GM19025 (cell line): ENCODE data around the gene MTM1.

Source experiments
- ATAC-seq: cut with Tn5 transposase; IDR thresholded peaks from one replicate; pipeline ENCODE4 v1.9.1; 2021; ENCODE audit warnings: mild to moderate bottlenecking, low read depth, moderate library complexity; ENCODE audit not compliant: unreplicated experiment

MTM1 gene

DNA sequence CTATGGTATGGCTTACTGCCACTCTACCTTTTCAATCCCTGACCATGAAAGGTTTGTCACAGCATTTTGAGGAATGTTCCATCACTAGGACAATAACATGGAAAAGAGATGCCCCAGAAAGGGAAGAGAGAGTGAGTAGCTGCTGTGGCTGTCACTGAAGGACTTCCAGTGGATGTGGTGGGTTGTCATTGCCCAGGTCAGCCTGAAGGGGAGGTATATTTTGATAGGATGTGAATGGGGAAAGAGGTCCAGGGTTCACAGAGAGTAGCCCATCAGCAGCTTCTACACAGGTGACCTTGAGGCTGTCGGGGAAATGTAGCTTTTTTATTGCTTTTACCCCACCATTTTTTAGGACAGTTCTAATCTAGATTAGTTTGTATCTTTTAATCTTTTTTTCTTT, 30.8 kb downstream of the MTM1 start:
- ATAC-seq, result no peak

DNA sequence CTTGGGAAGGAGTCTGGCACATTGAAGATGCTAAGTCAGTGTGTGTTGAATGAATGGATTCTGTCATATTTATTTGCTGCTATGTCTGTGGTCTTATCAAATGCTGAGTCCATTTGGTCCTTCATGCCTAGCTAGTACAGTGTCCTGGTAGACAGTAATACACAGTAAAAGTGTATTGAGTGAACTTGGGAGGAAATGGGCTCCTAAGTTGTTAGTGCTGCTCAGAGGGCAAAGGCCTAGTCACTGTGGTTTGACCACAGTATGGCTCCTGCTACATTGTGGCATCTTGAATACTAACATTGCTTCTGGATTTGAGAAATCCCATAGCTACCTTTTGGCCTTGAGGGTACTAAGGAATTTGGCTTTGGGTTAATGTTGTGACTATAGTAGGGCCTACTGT, 33.9 kb downstream of the MTM1 start:
- ATAC-seq, result no peak

DNA sequence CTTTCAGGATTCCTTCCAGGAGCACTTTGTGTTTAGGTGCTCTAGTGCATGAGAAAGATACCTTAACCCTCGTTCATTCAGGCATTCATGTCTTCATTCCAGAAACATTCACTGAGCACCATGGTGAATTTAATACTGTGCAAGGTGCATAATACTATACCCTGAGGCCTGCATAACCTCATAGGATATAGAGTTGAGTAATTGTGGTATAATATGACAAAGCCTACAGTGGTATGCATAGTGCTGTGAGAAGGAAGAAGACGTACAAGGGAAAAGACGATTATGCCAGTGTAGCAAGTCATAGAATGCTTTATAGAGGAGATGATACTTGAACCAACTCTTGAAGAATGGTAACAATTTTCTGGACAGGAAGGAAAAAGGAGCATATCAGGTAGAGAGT, 34.3 kb downstream of the MTM1 start:
- ATAC-seq, result no peak

DNA sequence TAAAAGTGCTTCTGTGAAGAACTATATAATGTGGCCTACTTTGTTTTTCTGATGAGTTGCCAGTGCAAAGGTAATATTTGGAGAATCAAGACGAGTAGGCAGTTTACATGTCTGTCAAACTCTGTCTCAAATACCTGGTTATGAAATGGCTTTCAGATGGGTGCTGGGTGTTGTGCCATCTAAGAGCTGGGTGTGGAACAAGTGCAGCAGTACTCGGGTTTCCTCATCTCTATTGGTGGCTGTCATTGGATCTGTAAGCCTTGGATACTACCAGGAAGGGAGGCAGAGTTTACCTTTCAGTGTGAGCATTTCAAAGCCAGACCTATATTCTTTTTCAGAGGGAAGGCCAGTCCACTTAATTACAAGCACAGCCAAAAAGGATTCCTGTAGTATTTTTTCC, 37.2 kb downstream of the MTM1 start:
- no peak for ATAC-seq

DNA sequence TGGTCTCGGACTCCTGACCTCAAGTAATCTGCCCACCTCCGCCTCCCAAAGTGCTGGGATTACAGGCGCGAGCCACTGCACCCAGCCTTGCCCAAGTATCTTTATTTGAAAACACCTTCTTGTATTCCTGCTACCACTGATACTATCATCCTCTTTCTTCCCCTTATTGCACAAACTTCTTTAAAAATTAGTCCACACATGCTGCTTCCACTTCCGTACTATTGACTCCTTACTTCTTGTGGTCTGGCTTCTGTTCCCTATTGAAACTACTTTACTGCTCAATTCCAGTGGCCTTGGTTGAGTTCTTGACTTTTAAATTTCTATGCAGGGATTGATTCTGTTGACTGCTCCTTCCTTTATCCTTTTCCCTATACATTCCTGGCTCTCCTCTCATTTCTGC, 38.8 kb downstream of the MTM1 start:
- no peak for ATAC-seq

DNA sequence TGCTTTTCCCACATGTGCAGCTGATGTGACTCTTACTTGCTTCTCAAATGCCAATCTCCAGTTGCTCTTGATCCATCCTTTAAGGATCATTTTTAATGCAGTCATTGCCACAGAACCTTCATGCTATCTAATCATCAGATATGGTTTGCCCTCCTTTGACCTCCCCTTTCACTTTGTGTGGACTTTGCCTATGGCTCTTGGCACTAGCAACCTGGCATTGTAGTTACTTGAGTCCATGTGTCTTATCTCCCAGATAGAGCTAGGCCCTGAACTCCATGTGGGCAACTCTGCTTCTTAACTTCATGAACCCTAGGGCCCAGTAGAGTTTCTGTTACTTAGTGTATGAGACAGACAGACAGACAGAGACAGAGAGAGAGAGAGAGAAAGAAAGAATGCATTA, 41.6 kb downstream of the MTM1 start:
- ATAC-seq, result no peak

DNA sequence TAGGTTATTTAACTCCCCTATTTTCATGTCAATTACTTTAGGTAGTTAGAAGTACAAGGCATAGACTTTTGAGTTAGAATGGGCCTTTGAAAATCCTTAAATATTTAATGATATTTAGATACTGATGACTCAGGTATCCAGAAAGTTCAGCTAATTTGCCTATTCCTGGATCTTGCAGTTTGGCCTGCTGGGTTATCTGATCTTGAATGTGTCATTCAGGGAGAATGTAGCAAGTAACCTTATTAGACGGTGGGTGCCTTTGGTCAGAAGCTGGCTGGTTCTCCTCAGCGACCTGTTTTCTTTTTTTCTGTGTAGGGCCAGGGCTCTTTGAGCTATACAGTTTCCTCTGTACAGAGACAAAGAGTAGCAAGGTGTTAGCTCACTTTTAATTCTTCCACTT, 42.0 kb downstream of the MTM1 start:
- ATAC-seq, result no peak

DNA sequence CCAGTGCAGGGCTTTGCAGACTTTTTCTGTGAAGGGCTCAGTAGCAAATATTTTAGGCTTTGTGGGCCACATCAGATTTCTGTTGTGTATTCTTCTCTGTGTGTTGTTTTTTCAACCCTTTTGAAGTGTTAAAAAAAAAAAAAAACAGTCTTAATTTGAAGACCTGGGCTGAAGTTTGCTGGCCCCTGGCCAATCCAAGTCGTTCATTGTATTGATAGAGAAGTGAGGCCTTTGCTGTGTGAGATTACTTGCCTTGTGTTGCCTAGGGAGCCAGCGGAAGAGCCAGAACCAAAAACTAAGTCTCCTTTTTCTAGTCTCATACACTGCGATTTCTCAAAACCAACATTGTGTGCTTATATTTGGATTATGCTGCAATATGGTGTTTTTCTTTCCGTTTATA, 46.9 kb downstream of the MTM1 start:
- no peak for ATAC-seq

DNA sequence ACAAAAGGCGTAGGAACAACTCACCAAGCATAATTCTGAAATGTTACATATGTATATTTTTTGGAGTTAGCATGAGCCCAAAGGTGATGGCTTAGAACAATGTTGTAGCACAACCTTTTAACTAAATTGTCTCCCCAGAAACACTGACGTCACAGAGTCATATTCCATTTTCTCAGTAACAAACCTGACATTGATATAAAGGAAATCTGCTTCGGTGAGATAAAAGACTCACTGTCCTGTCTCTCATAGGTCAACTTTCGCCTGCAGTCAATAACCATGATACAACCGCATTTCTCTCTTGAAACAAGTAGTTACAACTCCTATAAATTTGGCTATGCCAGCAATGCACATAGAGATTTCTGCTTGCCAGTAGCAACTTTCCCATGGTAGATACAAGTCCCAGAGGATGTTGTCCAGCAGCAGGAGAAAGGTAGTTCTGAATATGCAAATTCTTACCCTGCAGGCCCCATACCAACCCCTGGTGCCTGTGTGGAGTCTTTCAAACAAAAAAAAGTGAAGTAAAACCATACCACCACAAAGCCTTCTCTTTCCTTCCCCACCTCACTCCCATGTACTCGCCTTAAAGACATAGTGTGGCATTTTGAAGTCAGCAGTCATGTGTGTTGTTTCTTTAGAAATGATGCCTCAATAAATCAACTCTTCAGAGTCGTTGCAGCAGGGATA, 47.9 kb downstream of the MTM1 start:
- no peak for ATAC-seq

DNA sequence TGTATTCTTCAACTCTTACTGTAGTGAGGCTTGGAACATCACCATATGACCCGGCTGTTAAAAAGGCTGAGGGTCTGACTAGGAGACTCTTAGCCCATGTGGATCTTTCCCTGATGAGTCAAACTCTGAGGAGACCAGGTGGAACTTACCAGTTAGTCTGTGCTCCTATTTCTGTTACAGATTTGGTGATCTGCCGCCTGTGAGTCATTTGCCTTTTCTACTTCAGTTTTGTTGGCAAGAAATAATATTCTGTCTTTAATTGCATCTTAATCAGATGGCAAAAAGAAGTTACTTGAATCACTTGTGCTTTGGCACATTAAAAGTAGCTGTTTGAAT, 48.4 kb downstream of the MTM1 start:
- no peak for ATAC-seq

DNA sequence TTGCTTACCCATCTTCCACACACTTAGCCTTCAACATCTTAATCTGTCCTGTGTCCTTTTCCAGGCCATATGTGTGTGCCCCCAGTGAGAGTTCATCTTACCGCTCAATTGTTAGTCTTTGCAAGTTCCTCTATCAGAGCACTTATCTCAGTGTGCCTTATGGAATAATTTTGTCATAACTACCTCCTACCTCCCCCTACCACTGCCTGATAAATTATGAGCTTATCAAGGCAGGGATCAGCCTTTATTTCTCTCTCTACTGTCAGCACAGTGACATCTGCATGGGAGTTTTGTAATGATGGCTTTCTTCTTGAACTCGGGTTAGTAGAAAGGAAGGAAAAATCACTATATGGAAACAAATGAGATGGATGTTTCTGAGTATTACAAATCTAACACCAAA, 53.2 kb downstream of the MTM1 start:
- no peak for ATAC-seq

DNA sequence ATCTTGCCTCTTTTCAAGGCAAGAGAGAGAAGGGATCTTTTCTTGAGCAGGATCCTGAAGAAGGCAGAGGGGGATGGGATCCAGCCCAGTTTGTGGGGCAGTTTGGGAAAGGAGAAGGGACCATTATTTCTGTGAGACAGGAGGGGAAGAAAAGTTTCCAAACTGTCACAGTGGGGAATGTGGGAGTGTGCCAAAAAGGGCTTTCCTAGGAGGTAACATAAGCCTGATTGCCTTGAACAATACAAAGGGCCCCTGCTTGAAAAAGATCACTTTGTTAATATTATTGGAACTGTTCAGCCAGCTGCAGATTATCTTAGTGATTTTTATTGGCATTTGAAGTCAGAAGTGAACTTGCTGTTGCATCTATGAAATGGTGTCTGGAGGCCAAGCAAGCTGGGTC, 55.2 kb downstream of the MTM1 start:
- ATAC-seq, result no peak

DNA sequence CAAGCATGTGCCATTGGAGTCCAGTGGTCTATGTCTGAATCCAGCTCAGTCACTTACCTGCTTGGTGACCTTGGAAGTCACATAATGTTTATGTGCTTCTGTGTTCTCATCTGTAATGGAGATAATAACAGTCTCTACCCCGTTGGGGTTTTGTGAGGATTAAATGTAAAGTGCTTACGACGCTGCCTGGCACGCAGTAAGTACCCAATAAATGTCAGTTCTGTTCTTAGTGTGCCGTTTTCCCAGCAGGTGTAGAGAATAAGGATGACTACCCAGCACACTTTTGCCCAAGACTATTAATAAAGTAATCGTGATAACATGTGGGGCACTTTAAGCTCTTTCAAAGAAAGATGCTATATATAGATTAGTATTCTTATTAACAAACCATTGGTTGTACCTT, 56.7 kb downstream of the MTM1 start:
- no peak for ATAC-seq

DNA sequence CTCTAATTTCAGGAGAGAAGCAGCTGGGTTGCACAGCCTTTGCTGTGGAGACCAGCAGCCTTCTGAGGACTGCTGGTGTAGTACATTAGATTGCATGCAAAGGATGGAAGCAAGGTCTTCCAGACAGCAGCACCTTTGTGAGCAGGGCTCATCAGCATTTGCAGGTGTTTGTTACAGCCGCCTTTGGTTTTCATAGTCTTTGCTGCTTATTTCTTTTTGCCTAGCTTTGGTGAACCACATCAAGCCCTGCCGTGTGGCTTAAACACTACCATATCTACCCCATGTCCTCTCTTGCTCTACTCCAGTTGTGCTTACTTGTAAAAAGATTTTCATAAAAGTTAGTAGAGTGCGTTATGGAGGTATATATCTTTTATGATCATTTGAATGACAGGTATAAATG, 57.5 kb downstream of the MTM1 start:
- ATAC-seq, result no peak

DNA sequence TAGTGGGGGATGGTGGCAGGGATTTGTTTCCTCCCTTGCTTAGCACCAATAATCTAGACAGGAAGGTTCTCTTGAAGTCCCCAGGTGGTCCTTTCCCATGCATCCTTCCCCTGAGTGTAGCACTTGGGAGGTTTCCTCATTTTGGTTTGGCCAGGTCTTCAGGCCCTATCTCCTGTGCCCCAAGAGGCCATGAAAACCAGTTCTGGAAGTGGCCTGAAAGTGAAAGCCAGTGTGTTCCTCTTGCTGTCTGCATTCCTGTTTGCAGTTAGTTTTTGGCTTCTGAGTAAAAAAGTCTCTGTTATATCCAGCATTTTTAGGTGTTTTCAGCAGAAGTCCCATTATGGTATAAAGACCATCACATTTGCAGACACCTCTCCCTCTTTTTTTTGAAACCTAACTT, 59.5 kb downstream of the MTM1 start:
- no peak for ATAC-seq

DNA sequence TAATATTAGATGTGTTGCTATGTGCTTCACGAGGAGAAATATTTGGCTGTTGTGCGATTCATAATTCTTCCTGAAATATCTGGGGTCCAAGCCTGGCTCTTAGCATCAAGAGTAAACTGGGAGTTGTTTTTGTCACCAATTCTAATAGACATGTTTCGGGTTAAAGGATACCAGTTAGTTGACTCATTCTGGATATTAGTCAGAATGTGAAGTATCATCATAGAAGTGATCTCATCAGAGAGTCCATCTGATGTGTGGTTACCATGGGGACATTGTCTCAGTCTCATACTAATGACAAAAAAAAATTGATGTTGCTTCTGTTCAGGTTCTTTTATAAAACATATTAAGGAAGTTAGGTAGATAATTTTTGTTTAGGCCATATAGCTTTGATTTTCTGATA, 67.5 kb downstream of the MTM1 start:
- ATAC-seq, result no peak

DNA sequence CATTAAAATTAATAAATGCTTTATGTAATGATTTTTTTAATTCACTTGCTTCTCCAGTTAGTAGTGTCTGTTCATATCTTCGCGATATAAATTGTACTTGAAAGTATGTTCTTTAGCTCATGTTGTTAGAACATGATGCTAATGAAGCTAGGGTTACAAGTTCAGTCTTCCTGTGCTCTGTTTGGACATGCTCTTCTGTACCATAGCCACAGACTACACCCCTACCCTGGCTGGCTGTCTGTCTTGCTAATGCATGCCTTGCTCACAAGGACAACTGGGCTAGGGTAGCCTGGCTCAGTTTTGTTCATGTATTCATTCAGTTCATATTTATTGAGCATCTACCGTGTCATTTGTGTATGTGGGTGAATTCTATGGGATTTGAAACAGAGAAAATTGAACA, 74.0 kb downstream of the MTM1 start:
- ATAC-seq, result no peak

DNA sequence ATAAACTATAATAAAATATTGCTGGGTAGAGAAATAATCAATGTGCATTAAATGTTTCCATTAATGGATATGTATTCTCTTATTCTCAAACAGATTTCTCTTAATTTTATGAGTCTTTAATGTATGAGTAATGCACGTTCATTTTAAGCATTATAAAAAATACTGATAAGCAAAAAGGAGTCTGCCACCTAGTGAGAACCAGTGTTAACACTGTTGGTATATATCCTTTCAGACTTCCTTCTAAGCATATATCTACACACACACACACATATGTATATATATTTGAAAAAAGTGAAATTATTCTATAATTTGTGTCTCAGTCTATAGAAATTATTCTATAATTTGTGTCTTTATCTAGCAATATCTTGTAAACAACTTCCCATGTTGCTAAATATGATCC, 74.8 kb downstream of the MTM1 start:
- no peak for ATAC-seq

DNA sequence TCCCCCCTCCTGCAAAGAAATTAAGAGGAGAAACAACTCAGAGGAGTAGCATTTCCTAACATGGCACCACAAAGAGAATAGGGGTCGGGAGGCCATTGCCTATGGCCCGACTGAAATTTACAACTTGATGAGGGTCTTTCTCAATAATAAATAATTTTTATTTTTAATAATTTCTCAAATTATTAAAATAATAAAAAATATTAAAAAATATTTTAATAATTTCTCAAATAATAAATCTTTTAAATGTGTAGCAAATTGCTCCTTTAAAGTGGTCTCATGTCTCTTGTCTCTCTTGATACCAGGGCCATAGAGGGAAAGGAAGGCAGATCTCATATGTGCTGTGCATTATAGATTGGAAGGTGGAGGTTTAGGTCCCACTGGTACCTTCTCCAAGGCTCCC, 75.5 kb downstream of the MTM1 start:
- no peak for ATAC-seq

DNA sequence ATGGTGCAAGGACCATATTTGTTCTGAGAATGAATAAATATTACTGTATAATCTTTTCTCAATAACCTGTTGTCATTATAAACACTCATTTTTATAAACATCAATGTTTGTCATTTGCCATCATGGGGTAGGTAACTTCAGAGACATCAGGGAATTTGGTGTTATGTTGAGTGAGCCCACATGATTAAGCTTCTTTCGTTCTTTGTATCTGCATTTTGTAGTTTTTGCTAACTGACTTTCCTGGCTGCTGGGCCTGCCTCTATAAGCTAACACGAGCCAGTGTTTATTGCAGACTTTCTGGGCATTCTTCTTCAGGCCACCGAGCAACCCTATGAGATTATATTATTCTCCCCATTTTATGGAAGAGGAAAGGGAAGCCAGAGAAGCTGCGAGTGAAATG, 76.0 kb downstream of the MTM1 start:
- no peak for ATAC-seq

DNA sequence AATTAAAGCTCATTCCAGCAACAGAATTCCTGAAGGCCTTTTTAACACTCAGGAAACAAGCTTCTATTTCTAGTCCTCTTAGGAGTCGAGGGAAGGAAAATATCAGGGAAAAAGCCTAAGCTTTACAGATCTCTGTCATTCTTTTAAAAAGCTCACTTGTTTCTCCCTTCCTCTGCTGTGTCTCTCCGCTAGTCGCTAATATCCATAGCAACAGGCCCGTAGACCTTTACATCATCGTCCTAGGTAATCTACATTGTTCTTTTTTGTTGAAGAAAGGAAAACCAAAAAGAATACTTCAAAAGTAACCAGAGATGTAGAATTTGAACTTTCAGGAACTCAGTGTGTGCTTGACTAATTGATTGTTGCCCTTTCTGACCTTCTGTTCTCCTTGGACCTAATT, 78.9 kb downstream of the MTM1 start:
- no peak for ATAC-seq

DNA sequence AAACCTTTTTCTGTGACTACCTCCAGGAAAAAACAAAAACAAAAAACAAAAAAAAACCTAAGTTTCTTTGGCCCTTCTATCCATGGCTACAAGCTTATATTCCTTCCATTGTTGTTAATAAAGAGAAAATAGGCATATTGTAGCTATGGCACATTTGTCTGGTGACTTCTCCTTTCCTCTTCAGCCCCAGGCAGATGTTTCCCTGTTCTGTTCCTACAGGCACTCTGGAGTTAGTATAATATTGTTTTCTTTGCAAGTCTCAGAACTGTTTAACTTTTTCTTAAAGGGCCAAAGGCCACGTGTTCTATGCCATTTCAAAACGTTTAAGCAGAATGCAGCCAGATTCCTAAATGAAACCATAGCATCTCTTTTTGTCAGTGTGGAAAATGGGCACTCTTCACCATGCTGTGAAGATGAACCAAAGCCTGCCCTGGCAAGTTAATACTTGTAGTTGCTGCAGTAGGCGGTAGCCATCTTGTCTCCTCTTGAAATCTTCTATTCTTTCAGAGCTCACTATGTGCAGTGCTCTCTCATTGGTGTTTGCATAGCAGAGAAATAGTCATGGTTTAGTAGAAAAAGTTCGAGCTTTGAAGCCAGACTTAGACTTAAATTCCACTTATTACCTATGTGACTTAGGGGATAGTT, 80.0 kb downstream of the MTM1 start:
- ATAC-seq, result no peak
